NCI-H2196 treated with DMSO at 0.1 percent for 48 hours (cell line): ENCODE results near the gene DOLK.
"Not testable (repeated sequence)": the region's sequence is repeated elsewhere in the genome, so short reads cannot be mapped to it uniquely, and the experiment has no call there.

Experiments
- DNase-seq: peaks from one replicate; lab custom pipeline; 2025; ENCODE audit not compliant: unreplicated experiment; lab: John Stamatoyannopoulos, UW

The DOLK gene

DNA sequence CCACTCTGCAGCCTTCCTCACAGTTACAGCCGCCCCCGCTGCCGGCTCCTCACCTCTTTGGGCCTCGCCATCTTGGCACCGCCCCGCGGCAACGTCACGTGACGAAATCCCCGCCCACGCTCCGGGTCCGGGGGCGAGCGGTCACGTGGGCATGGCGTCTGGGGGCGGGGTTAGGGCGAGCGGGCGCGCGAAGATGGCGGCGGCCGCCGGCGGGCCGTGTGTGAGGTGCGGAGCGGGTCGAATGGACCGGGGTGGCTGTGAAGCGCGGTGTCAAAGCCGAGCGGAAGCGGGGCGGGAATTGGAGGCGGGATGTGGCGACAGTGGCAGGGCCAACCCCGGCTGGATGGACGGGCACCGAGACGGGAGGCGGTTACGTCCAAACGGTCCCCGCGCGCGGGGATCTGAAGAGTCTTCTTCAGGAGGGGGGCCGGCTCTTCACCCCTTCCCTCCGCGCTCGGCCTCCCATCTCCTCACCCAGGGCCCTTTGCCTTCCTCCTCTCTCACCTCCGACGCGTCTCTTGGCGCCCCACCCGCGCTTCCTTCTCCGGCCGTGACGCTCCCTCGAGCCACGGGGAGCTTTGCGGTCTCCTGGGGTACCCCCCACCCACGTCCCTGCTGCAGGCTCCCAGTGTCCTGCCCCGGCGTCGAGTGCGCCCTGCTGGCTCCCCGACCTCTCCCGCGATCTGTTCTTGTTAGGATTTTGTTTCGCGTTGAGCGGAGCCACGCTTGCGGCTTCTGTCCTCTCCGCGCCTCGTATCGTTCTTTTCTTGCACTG, at the start of gene DOLK, which contains the start of gene NUP188:
Gene DOLK (minus strand): TSS at position 77 of the 775 bp plus-strand sequence. CDS start 300 bp downstream, outside the sequence.
Gene NUP188 (plus strand): TSS at position 173 of the 775 bp plus-strand sequence. CDS start 21 bp downstream, at position 194.
- DNase-seq = peak; percentile 82

DNA sequence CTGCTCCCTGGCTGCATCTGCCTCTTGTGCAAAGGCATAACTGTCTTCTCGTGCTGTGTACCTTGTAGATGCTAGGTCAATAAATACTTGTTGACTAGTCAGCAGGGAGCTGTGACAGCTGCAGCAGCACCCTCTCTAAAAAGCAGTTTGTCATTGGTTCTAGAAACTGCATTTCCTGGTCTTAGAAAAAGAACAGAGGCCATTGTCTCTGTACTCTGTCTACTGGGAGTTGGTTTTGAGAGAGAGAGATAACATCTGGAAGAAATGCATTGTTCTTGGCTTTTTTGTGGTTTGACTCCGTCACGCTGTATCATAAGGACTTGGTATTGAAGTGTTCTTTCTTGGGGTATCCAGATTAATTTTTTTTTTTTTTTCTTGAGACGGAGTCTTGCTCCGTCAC, 48.4 kb upstream of the DOLK start:
- DNase-seq = no peak

DNA sequence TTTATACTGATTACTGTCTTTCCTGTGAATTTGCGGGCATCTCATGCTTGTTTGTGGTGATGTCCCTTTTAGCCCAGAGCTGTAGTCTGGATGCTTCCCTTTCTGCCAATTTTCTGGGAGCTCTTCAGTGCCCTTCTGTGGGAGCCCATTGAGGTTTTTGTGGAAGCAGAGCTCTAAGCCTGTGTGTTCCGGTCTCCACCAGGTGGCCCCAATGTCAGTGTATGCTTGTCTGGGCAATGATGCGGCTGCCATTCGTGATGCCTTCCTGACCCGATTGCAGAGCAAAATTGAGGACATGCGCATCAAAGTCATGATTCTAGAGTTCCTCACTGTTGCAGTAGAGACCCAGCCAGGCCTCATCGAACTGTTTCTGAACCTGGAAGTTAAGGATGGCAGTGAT, 45.6 kb upstream of the DOLK start:
- DNase-seq = no peak

DNA sequence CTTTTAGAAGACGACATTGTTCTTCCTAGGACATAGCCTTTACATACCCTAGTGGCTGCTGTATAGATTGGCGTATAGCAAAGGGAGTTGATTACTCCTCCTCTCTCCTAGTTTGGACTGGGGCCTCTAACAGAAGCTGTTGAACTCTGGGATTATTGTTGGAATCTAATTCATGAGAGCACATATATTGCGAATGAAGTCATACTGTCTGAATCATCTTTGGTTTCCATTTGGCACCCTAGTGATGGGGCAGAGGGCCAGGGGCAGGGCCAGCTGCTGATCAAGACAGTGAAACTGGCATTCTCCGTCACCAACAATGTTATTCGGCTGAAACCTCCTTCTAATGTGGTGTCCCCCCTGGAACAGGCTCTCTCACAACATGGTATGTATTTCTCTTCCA, 40.4 kb upstream of the DOLK start:
- no peak for DNase-seq

DNA sequence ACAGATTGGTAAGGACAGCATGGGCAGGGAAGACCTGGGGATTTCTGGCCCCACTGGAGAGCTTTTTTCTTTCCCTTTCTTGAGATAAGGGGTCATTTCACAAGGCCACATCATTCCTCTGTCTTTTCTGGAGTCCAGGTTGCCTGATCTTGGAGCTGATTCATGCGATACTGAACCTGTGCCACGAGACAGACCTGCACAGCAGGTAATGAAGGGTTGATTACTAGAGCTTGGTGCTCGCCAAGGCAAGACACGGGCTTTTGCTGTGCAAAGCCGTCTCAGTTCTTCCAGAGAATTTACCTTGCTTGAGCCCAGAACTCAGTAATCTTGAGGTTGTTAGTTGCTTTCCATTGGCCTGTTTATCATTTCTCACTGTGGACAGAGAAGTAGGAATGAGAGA, 39.3 kb upstream of the DOLK start:
- no peak for DNase-seq

DNA sequence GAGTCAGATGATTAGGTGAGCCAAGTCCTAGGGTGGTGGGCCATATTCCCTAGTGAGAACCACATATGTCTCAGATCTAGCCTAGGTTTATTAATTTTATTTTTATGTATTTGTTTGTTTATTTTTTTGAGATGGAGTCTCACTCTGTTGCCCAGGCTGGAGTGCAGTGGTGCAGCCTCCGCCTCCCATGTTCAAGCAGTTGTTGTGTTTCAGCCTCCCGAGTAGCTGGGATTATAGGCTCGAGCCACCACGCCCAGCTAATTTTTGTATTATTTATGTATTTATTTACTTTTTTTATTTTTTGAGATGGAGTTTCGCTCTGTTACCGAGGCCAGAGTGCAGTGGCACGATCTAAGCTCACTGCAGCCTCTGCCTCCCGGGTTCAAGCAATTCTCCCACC, 36.1 kb upstream of the DOLK start:
- DNase-seq = no peak

DNA sequence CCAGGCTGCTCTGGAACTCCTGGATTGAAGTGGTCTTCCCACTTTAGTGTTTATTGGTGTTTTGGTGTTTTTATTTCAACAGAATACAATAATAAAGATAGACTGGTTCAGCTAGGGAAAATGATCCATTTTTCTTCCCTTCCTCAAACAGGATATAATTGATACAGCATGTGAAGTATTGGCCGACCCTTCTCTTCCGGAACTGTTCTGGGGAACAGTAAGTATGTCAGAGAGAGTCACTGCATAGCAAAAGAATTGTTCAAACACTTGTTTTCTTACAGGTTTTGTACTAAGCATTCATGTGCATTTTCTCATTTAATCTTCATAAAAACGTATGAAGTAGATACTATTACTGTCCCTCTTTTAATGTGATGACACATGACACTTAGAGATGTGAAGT, 31.7 kb upstream of the DOLK start:
- no peak for DNase-seq

DNA sequence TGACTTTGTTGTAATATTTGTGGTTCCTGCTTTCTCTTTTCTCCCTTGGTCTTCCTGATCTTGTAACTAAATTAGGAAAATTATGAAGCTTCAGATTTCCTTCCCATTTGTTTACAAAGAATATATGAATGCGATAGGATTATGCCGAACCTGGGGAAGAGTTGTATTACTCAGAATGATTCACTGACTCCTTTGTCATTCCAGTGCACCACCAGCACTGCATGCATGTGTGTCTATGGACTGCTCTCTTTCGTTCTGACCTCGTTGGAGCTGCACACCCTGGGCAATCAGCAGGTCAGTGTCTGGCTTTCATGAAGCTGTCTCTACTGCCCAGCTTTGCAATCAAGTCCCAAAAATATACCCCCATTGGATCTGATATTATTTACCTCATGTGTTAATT, 25.6 kb upstream of the DOLK start:
- no peak for DNase-seq

DNA sequence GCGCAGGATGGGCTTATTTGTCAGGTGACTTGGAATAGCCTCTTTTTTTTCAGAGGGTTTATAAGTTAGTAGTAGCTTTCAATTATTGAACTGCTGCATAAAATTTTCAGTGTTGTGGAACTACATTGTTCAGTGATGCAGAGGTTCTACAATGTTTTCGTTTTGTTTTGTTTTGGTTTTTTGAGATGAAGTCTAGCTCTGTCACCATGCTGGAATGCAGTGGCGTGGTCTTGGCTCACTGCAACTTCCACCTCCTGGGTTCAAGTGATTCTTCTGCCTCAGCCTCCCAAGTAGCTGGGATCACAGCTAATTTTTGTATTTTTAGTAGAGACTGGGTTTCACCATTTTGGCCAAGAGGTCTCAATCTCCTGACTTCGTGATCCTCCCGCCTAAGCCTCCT, 22.1 kb upstream of the DOLK start:
- no peak for DNase-seq

DNA sequence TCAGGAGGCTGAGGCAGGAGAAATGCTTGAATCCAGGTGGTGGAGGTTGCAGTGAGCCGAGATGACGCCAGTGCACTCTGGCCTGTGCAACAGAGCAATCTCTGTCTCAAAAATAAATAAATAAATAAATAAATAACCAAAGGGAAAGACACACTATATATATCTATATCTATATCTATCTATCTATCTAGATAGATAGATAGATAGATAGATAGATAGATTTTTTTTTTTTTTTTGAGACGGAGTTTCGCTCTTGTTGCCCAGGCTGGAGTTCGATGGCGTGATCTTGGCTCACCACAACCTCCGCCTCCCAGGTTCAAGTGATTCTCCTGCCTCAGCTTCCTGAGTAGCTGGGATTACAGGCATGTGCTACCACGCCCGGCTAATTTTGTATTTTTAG, 14.0 kb upstream of the DOLK start:
- DNase-seq = not testable (repeated sequence)

DNA sequence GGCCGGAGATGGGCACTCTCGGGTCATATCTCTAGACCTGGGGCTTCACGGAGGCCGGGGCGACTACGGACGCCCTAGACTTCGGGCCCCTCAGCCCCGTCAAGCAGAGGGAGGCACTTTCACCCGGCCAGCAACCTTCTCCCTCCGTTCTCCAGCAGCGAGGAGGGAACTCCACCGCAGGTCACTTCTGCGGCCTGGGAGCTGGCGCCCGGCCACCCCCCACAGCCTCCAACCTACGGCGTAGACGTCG, 201 bp downstream of the DOLK start:
- no peak for DNase-seq

DNA sequence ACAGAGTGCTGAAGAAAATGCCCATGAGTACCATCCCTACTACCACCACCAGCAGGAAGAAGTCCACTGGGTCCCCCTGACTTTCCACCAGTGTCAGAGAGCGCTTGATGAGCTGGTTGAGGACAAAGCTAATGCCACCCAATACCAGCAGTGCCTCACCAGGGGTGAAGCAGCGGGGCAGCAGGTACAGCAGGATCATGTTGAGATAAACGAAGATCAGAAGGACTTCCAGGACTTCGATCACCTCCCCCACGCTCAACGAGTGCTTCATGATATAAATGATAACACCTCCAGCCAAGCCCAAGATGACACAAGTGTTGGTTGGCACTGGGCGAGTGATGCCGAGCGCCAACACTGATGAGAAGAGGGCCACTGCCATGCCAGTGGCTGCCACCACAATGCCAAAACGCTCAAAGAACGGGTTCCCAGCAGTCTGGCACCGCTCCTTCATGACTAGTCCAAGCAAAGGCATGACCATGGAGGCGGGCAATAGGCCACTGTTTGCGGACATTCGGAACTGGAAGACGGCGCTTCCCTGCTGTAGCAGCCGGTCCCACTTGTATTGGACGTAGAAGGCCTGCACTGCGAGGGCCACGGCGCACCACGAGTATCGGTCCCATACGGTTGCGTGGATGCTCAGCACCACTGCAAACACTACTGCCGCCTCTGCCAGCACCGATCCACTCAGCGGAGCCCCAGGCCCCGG, 679 bp downstream of the DOLK start:
- no peak for DNase-seq

DNA sequence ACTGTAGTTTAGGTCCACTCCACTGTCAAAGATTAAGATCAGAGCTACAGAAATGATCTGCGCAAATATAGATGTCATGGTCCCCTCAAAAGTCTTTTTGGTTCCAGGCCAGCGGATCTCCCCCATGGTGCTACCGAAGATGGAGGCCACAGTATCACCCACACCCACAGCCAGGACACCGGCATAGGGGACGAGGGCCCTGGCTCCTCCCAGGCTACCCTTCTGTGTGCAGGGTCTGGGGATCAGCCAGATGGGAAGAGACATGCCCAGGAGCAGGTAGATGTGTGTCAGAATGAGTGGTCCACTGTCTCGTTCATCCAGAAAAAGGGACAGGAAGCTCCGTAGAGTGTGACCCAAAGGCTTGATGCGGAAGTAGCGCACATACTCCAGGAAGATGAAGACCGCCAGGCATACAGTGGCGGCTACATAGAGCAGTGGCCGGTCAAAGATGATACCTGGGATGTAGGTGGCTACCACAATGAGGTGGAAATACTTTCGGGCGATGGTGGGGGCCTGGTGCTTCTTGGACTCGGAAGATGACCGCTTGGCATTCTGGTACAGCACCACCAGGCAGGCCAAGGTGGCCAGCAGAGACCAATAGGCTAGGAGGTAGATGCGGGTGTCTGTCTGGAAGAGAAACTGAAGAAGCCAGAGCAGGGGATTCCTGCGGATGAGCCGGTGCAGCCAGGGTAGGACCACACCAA, 1.5 kb downstream of the DOLK start:
- DNase-seq = no peak

DNA sequence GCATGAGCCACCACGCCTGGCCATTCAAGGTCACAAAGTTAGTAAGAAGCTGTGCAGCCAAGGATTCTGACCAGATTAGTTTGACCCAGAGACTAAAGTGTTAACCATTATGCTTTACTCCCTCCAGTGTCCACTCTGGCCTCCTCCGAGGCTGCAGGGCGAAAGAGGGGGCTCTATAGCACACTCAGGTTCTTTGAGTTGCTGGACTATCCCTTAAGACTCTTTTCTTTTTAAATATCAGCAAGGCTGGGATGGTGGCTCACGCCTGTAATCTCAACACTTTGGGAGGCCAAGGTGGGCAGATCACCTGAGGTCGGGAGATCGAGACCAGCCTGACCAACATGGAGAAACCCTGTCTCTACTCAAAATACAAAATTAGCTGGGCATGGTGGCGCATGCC, 2.4 kb downstream of the DOLK start:
- DNase-seq = not testable (repeated sequence)

DNA sequence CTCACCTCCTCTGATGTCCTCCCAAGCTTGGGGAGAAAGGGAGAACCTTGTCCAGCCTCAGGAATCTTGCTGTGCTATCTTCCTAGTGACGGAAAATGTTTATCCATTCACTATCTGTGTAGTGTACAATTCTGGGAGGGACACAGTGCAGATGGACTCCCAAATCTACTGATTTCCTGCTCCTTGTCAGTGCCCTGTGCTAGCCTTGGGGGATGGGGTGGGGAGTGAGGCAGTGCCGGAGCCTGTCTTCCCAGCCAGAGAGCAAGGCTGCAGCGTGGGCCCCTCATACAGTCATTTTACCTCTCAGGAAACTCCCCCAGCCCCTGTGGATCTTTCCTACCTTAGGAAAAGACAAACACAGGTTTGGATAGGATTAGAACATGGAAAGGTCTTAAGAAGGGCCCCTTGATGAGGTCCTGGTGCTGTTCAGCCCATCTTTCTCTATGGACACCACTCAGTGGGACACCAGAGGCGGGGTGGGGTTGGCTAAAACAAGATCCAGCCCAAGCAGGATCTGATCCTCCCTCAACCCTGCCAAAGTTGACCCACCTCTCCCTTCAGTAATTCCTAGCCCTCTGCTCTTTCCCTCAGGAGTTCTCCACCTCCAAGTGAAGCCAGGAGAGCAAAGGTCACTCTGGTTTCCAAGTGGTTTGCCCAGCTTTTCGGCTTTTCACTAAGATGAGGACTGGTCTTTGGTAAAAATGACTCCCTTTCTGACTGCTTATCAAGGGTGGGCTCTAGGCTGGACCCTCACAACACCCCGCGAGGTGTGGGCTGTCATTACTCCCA, 3.4 kb downstream of the DOLK start:
- no peak for DNase-seq

DNA sequence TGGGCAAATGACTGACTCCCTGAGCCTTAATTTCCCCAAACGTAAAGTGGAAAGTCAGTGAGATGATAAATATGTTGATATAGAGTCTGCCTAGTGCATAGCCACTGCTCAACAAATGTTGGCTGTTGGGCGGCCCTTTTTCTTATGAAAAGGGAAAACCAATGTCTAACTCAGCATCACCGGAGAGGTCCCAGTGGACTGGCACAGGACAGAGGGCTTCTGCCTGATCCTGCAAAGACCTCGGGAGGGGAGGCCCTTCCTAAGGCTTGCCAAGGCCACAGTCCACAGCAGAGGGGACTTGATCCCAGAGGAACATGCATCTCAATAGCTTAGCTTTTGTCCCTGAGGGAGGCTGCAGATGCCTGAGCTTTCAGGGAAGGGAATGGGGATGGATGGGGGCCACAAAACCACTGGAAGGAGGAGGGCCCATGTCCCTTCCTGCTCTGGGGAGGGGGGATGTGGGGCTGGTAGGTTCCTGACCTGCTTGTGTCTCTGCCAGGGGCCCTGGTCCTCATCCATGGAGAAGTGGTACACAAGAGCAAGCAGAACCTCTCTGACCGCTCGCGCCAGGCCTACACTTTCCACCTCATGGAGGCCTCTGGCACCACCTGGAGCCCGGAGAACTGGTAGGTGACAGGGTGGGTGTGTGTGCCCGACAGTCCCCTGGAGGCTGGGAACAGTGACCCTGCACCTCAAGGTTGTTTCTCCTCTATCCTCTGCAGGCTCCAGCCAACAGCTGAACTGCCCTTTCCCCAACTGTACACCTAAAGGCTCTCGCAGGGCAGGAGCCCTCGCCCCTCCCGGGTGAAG, 6.3 kb downstream of the DOLK start:
- DNase-seq = no peak

DNA sequence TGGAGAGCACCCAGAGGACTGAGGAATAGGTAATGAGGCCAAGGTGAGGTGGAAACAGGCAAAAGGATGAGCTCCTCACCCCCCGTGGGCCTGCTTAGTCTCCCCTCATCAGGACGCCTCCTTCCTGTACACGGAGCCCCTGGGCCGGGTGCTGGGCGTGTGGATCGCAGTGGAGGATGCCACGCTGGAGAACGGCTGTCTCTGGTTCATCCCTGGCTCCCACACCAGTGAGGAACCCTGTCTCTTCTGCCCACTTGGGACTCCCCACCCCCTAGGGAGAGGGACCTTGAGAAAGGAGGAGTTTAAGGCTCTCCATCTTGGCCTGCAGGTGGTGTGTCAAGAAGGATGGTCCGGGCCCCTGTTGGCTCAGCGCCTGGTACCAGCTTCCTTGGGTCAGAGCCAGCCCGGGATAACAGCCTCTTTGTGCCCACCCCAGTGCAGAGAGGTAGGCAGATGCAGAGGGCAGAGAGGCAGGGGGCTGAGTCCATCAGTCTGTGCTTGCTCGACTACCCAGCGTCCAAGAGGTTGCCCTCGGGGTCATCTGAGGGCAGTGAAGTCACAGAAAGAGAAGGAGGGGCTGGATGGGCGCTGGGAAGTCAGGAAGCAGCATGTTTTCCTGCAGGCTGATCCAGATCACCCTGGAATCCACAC, 7.0 kb downstream of the DOLK start:
- DNase-seq = no peak

DNA sequence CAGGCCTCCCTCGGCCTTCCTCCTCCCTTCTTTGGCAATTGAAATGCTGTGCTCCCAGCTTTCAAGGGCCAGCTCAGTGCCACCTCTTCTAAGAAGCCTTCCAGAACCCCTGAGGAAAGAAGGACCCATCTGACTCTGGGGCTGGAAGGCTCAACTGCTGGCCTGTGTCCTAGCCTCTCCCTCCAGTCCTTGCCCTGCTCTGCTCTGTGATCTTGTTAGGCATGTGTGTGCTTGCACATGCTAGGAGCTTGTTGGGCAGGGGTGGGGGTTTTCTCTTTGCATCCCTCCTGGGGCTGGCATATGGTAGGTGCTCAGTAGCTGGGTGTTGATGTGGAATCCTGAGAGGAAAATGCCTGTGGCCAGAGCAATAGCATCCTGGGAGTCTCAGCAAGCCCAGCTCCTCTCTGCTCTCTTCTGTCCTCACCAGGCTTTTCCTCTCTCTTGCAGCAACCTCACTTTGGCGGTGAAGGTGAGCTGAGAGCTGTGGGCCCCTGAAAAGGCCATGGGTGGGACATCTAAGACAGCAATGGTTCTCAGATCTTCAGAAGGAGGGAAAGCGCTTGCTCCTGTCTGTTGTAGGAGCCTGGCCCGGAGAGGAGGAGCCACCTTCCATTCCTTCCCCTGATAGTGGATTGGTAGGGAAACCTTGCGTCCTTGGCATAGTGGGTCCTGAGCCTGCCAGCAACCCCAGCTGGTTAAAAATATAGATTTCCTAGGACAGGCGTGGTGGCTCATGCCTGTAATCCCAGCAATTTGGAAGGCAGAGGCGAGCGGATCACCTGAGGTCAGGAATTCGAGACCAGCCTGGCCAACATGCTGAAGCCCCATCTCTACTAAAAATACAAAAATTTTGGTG, 9.9 kb downstream of the DOLK start:
- no peak for DNase-seq
